Naive thymus-derived CD8-positive, alpha-beta T cell (primary cell): Measurements from ENCODE around the gene LRRC34. TPM values are rescaled to one million over a fixed set of nuclear protein-coding genes. Genes with fewer than 3 reads are reported as not detected.

Experiments
- ATAC-seq, 2 donors: fragments of 150-1000 bp; cut with Tn5 transposase in 1 of 2; sonication (Bioruptor Pico), chemical (Tn5 transposase) in 1 of 2; 1 replicate in 1 of 2; 2 replicates in 1 of 2; pipeline ENCODE4 v1.10.0; 2021; ENCODE audit warnings: mild to moderate bottlenecking in 2 of 2, moderate library complexity in 2 of 2
- POLR2A ChIA-PET: fragments of 350-600 bp; sonication (Branson Sonifier 250); formaldehyde crosslinking; loops from one replicate; lab custom pipeline; 2021; ENCODE audit warnings: antibody characterized with exemption; lab: Charles Lee
- DNase-seq, 10 donors: peaks; one replicate each; pipeline versions ENCODE4 v3.0.0 to v3.0.0-alpha.2; 2020 to 2022
- H3K27ac Mint-ChIP-seq, 10 donors: one replicate each; pipeline ENCODE4 v1.8.0; 2020 to 2022; ENCODE audit warnings: mild to moderate bottlenecking in 10 of 10, mixed read lengths in 10 of 10, moderate library complexity in 4 of 10, inconsistent platforms in 1 of 10
- H3K27me3 Mint-ChIP-seq, 5 donors: one replicate each; pipeline ENCODE4 v1.8.0; 2021 to 2022; ENCODE audit warnings: mixed read lengths in 5 of 5
- H3K36me3 Mint-ChIP-seq, 3 donors: one replicate each; pipeline ENCODE4 v1.8.0; 2020 to 2022; ENCODE audit warnings: mixed read lengths in 3 of 3, mild to moderate bottlenecking in 2 of 3, inconsistent platforms in 1 of 3
- H3K4me1 Mint-ChIP-seq, 4 donors: one replicate each; pipeline ENCODE4 v1.8.0; 2021 to 2022; ENCODE audit warnings: mixed read lengths in 4 of 4
- H3K4me3 Mint-ChIP-seq, 10 donors: one replicate each; pipeline ENCODE4 v1.8.0; 2020 to 2022; ENCODE audit warnings: mild to moderate bottlenecking in 10 of 10, mixed read lengths in 10 of 10, moderate library complexity in 6 of 10, inconsistent platforms in 1 of 10
- H3K9me3 Mint-ChIP-seq, 9 donors: one replicate each; pipeline ENCODE4 v1.8.0; 2020 to 2022; ENCODE audit warnings: mixed read lengths in 9 of 9, mild to moderate bottlenecking in 3 of 9, inconsistent platforms in 1 of 9, moderate library complexity in 1 of 9
- polyA plus RNA-seq, 3 donors: library from polyadenylated mRNA; unstranded; fragments of 300-500 nt; fragmentation: Illumina TruSeq; gene quantifications; one replicate each; pipeline ENCODE4 v1.2.3, GENCODE V29; 2021
- total RNA-seq, 8 experiments: library from RNA in 2 of 8; stranded (reverse) in 2 of 8; gene quantifications; one replicate each; pipeline ENCODE4 v1.2.3 and lab custom pipeline; 2021 to 2026

LRRC34 gene
- total RNA-seq (1 to 10 TPM in 1 of 2 experiments, under 1 TPM in 1; 0.73 to 1.2 TPM), polyA plus RNA-seq (under 1 TPM; 0.29 to 0.42 (median 0.35) TPM), total RNA-seq (lab: John Stamatoyannopoulos, UW) (0 to 0.93 (median 0.71) reads per million in 6 experiments)

GRCh38 chr3:169812332-169813235, at the start of gene LRRC34, which contains the start of gene LRRIQ4:
Gene LRRC34 (minus strand): TSS chr3:169812904. CDS start chr3:169812548, 356 bp downstream.
Gene LRRIQ4 (plus strand): TSS chr3:169812870. CDS start chr3:169821922, 9,052 bp downstream.
- peak; percentile 62 to 71 for ATAC-seq
- H3K9me3 Mint-ChIP-seq = peaks cover 2 to 23% (median 11%) of the 10 kb centered on the region in 9 donors
- peaks cover 0 to 6% (median 4%) of the 10 kb centered on the region in 3 donors for H3K36me3 Mint-ChIP-seq
- peaks cover 18 to 24% (median 22%) of the 10 kb centered on the region in 4 donors for H3K4me1 Mint-ChIP-seq
- peak within 1 kb of the TSS; percentile 78 to 93 (median 88) for H3K4me3 Mint-ChIP-seq
- POLR2A ChIA-PET = interaction anchor here (0.6 to 3.5 kb wide), 6 partner anchors 12 to 154 kb away, joined by 3 to 21 read pairs (median 5); partner anchors contain the start of genes ACTRT3, MYNN, SEC62 and TERC
- H3K27ac Mint-ChIP-seq = peak within 1 kb of the TSS; percentile 42 to 93 (median 79)
- peaks cover 0 to under 1% (median 0%) of the 10 kb centered on the region in 5 donors for H3K27me3 Mint-ChIP-seq
- DNase-seq = peak; percentile 30 to 81 (median 50)

GRCh38 chr3:169861871-169862270, 49.2 kb upstream of the LRRC34 start:
- H3K4me3 Mint-ChIP-seq = no peak overlapping the region
- ATAC-seq = no peak
- peaks cover 0 to 2% (median 0%) of the 10 kb centered on the region in 9 donors for H3K9me3 Mint-ChIP-seq
- H3K27me3 Mint-ChIP-seq = peaks cover 0 to 8% (median 2%) of the 10 kb centered on the region in 5 donors
- H3K4me1 Mint-ChIP-seq = peaks cover 14 to 28% (median 26%) of the 10 kb centered on the region in 4 donors
- DNase-seq = no peak
- no peak overlapping the region for H3K27ac Mint-ChIP-seq
- no peaks in the 10 kb centered on the region for H3K36me3 Mint-ChIP-seq
- POLR2A ChIA-PET = interaction anchor here (0.7 to 2.9 kb wide), 3 partner anchors 98 to 314 kb away, joined by 3 to 12 read pairs (median 4); partner anchors contain the start of gene SEC62

- POLR2A ChIA-PET = no interaction called here
- H3K9me3 Mint-ChIP-seq = peaks cover 0 to 2% (median 0%) of the 10 kb centered on the region in 9 donors
Observed at GRCh38 chr3:169857811-169858210, 45.1 kb upstream of the LRRC34 start.

GRCh38 chr3:169855514-169855913, 42.8 kb upstream of the LRRC34 start:
- DNase-seq (no peak), ATAC-seq (no peak)
- Mint-ChIP-seq H3K27me3 (peaks cover 2 to 28% (median 8%) of the 10 kb centered on the region in 5 donors), H3K9me3 (peaks cover 0 to 2% (median 0%) of the 10 kb centered on the region in 9 donors), H3K27ac (no peak overlapping the region), H3K4me3 (no peak overlapping the region), H3K4me1 (no peaks in the 10 kb centered on the region), H3K36me3 (no peaks in the 10 kb centered on the region)
- POLR2A ChIA-PET = no interaction called here

More at GRCh38 chr3:169857811-169858210, 45.1 kb upstream of the LRRC34 start:
- Mint-ChIP-seq H3K36me3 (no peaks in the 10 kb centered on the region), H3K4me3 (no peak overlapping the region), H3K27ac (no peak overlapping the region), H3K4me1 (no peaks in the 10 kb centered on the region), H3K27me3 (peaks cover 2 to 33% (median 8%) of the 10 kb centered on the region in 5 donors)
- DNase-seq (no peak), ATAC-seq (no peak)

GRCh38 chr3:169850618-169851017, 37.9 kb upstream of the LRRC34 start:
- no peaks in the 10 kb centered on the region for H3K36me3 Mint-ChIP-seq

GRCh38 chr3:169848741-169849140, 36.0 kb upstream of the LRRC34 start:
- DNase-seq (no peak), ATAC-seq (no peak)
- H3K4me3 Mint-ChIP-seq = no peak overlapping the region
- H3K4me1 Mint-ChIP-seq = peaks cover 0 to 15% (median 0%) of the 10 kb centered on the region in 4 donors
- H3K9me3 Mint-ChIP-seq = no peaks in the 10 kb centered on the region
- POLR2A ChIA-PET = no interaction called here
- peaks cover 0 to 13% (median 3%) of the 10 kb centered on the region in 5 donors for H3K27me3 Mint-ChIP-seq
- no peaks in the 10 kb centered on the region for H3K36me3 Mint-ChIP-seq
- H3K27ac Mint-ChIP-seq = no peak overlapping the region

More at GRCh38 chr3:169850618-169851017, 37.9 kb upstream of the LRRC34 start:
- H3K9me3 Mint-ChIP-seq = no peaks in the 10 kb centered on the region
- peaks cover 0 to 28% (median 3%) of the 10 kb centered on the region in 5 donors for H3K27me3 Mint-ChIP-seq
- H3K4me3 Mint-ChIP-seq = no peak overlapping the region
- H3K4me1 Mint-ChIP-seq = peaks cover 0 to 15% (median 0%) of the 10 kb centered on the region in 4 donors
- no peak overlapping the region for H3K27ac Mint-ChIP-seq
- DNase-seq (no peak), ATAC-seq (no peak)
- POLR2A ChIA-PET = no interaction called here

- Mint-ChIP-seq H3K27ac (no peak overlapping the region), H3K4me1 (peaks cover 0 to 19% (median 0%) of the 10 kb centered on the region in 4 donors), H3K27me3 (peaks cover 0 to 9% (median 2%) of the 10 kb centered on the region in 5 donors), H3K36me3 (no peaks in the 10 kb centered on the region), H3K9me3 (no peaks in the 10 kb centered on the region), H3K4me3 (no peak overlapping the region)
- DNase-seq (no peak), ATAC-seq (no peak)
- POLR2A ChIA-PET = no interaction called here
Observed at GRCh38 chr3:169847896-169848295, 35.2 kb upstream of the LRRC34 start.

- no peaks in the 10 kb centered on the region for H3K36me3 Mint-ChIP-seq
- H3K4me3 Mint-ChIP-seq = peak overlapping the region in 1 of 10 donors; percentile 17
Observed at GRCh38 chr3:169846458-169847193, 33.9 kb upstream of the LRRC34 start.

GRCh38 chr3:169842960-169843359, 30.3 kb upstream of the LRRC34 start:
- Mint-ChIP-seq H3K9me3 (no peaks in the 10 kb centered on the region), H3K36me3 (no peaks in the 10 kb centered on the region), H3K27ac (no peak overlapping the region), H3K4me1 (peaks cover 0 to 23% (median 0%) of the 10 kb centered on the region in 4 donors), H3K4me3 (no peak overlapping the region), H3K27me3 (peaks cover 1 to 18% (median 5%) of the 10 kb centered on the region in 5 donors)
- POLR2A ChIA-PET = no interaction called here
- DNase-seq (no peak), ATAC-seq (no peak)

More at GRCh38 chr3:169846458-169847193, 33.9 kb upstream of the LRRC34 start:
- Mint-ChIP-seq H3K9me3 (no peaks in the 10 kb centered on the region), H3K4me1 (peaks cover 0 to 22% (median 0%) of the 10 kb centered on the region in 4 donors), H3K27me3 (peaks cover 0 to 9% (median 2%) of the 10 kb centered on the region in 5 donors), H3K27ac (peak overlapping the region in 1 of 10 donors; percentile 68)
- POLR2A ChIA-PET = no interaction called here
- ATAC-seq (peak in 1 of 2 donors; percentile 49), DNase-seq (no peak)

- no peak for DNase-seq
- Mint-ChIP-seq H3K27me3 (peaks cover 3 to 15% (median 4%) of the 10 kb centered on the region in 5 donors), H3K9me3 (no peaks in the 10 kb centered on the region), H3K4me1 (peaks cover 0 to 16% (median 0%) of the 10 kb centered on the region in 4 donors), H3K36me3 (no peaks in the 10 kb centered on the region), H3K27ac (peak overlapping the region in 1 of 10 donors; percentile 23), H3K4me3 (no peak overlapping the region)
- no peak for ATAC-seq
- POLR2A ChIA-PET = no interaction called here
Observed at GRCh38 chr3:169841171-169841570, 28.5 kb upstream of the LRRC34 start.

GRCh38 chr3:169838511-169839030, 25.9 kb upstream of the LRRC34 start:
- POLR2A ChIA-PET = no interaction called here
- Mint-ChIP-seq H3K4me3 (no peak overlapping the region), H3K36me3 (no peaks in the 10 kb centered on the region), H3K27ac (no peak overlapping the region), H3K9me3 (no peaks in the 10 kb centered on the region), H3K4me1 (peaks cover 0 to 19% (median 0%) of the 10 kb centered on the region in 4 donors), H3K27me3 (peaks cover 3 to 15% (median 4%) of the 10 kb centered on the region in 5 donors)
- DNase-seq (no peak), ATAC-seq (no peak)

GRCh38 chr3:169836942-169837275, 24.2 kb upstream of the LRRC34 start:
- Mint-ChIP-seq H3K27me3 (peaks cover 3 to 15% (median 4%) of the 10 kb centered on the region in 5 donors), H3K27ac (no peak overlapping the region)
- ATAC-seq = no peak

More at GRCh38 chr3:169836942-169837275, 24.2 kb upstream of the LRRC34 start:
- no peaks in the 10 kb centered on the region for H3K9me3 Mint-ChIP-seq
- POLR2A ChIA-PET = no interaction called here
- peaks cover 0 to 12% (median 0%) of the 10 kb centered on the region in 4 donors for H3K4me1 Mint-ChIP-seq
- H3K4me3 Mint-ChIP-seq = no peak overlapping the region
- no peak for DNase-seq
- no peaks in the 10 kb centered on the region for H3K36me3 Mint-ChIP-seq
